Amygdala (tissue), 56 donors: ENCODE measurements around the gene RAE1.

Source experiments
- DNase-seq, 56 donors: peaks; one replicate each; lab custom pipeline; 2025; lab: John Stamatoyannopoulos, UW

Gene RAE1

GRCh38 chr20:57384953-57385761 lies 34.1 kb downstream of the RAE1 start:
- DNase-seq, result no peak

GRCh38 chr20:57385940-57386339 lies 34.9 kb downstream of the RAE1 start:
- DNase-seq, result no peak

DNA sequence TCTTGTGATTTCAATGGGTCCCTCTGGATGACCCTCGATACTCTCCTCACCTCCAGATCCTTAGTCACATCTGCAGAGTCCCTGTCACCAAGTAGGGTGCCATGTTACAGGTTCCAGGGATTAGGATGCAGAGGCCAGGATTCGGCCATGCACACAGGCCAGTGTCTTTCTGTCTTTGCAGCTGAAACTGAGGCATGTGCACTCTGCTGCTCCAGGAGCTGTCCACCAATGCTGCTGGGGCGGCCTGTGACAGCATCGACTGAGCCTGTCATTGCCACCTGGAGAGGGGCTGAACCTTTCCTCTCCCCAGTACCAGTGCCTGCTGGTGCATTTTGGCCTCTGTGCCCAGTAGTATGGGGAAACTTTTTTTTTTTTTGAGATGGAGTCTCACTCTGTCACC lies 35.7 kb downstream of the RAE1 start:
- DNase-seq, result no peak

DNA sequence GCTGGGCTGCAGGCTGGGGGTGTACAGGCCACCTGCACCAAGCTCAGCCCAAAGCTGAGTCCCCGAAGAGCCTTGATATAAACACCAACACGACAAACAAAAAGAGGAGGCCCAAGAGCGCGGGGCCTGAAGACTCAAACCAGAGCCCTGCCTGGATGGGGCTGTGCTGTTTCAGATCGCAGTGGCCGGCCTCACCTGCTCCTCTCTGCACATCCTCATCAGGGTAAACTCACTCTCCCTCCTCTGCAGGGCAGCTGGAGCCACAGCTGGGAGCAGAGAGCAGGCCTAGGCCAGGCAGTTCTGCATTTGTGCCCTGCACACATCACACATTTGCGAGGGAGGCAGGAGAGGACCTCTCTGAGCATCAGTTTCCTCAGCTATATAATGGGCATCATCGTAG lies 36.4 kb downstream of the RAE1 start:
- no peak for DNase-seq

- DNase-seq, result peak in 7 of 56 donors; percentile 35 to 55 (median 49)
Observed at GRCh38 chr20:57387945-57388371, 36.9 kb downstream of the RAE1 start.

- peak in 35 of 56 donors; percentile 24 to 81 (median 50) for DNase-seq
Observed at GRCh38 chr20:57388953-57389694, 38.1 kb downstream of the RAE1 start.

GRCh38 chr20:57389695-57390603 lies 38.9 kb downstream of the RAE1 start:
- DNase-seq, result peak in 1 of 56 donors; percentile 40

DNA sequence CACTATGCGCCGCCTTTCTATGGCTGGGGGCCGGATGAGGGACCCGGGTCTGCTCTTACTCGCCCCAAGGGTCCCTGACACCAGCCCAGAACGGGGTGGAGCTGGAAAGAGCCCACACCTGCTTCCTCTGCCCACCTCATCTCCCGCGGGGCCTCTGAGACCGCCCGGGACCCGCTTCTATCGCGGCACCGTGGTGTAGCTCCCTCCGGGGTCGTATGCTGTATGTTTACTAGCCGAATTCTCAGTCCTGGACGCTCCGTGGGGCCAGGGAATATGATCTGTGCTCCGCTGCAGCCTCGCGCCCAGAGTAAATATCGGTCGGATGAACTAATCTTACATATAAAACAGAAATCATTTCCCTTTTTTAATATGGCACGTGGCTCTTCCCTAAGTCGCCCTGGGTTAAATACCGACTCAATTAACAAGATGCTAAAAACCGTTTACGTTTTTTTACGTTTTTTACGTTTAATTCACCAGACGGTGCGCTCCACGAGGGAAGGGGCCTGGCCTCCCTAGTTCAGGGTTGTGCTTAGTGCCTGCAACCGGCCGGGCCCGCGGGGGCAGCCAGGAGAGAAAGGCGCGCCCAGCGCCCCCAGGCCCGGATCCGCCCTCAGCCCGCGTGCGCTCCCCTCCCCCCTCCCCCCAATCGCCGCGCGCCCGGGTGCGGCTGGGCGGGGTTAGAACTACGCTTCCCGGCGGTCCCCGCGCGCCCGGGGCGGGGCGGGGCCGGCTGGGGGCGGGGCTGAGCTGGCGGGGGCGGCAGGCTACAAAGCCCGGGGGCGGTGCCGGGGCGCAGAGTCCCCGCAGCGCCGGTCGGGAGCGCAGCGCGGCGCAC lies 39.8 kb downstream of the RAE1 start, which contains the start of gene RBM38:
TSS of gene RBM38 (plus strand) at position 793 of the 835 bp plus-strand sequence. CDS start 186 bp downstream, outside the sequence.
- DNase-seq, result peak in 45 of 56 donors; percentile 22 to 83 (median 60)

DNA sequence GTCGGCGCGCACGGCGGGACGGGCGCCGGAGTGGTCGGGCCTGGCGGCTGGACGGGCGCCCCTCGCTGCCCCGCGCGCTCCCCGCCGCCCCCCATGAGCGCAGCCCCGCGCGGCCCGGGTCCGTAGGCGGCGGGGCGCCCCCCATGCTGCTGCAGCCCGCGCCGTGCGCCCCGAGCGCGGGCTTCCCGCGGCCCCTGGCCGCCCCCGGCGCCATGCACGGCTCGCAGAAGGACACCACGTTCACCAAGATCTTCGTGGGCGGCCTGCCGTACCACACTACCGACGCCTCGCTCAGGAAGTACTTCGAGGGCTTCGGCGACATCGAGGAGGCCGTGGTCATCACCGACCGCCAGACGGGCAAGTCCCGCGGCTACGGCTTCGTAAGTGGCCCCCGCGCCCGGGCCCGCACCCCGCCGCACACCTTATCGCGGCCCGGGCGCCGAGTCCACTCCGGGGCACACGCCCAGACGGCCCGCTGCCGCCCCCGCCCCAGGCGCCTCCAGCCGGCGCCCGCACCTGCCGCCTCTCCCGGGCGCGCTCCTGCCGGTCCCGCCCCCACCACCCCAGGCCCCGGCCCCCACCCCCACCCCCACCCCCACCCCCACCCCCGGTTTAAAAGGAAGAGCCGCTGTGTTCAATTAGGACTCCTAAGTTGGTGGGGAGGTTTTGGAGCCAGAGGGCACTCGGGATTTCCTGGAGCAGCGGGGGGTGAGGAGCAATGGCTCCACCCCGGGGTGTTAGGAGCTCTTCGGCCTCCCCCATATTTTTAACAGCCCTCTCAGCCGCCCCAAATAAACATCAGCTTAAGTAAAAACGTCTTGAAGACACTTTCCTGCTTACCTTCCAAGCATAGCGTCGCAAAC lies 40.6 kb downstream of the RAE1 start:
- DNase-seq, result no peak

GRCh38 chr20:57392512-57393271 lies 41.6 kb downstream of the RAE1 start:
- peak in 12 of 56 donors; percentile 27 to 55 (median 37) for DNase-seq

GRCh38 chr20:57393321-57394120 lies 42.5 kb downstream of the RAE1 start:
- no peak for DNase-seq

GRCh38 chr20:57394121-57395082 lies 43.3 kb downstream of the RAE1 start:
- DNase-seq, result no peak

GRCh38 chr20:57395111-57395966 lies 44.3 kb downstream of the RAE1 start:
- DNase-seq, result peak; percentile 35 to 99 (median 90)

- DNase-seq, result peak in 1 of 56 donors; percentile 18
Observed at GRCh38 chr20:57396212-57396983, 45.3 kb downstream of the RAE1 start.
